Measurements from ENCODE around the gene APOBEC3F.
"Not testable (repeated sequence)": the region's sequence is repeated elsewhere in the genome, so short reads cannot be mapped to it uniquely, and the experiment has no call there.

The APOBEC3F gene

GRCh38 chr22:39021552-39022250, 19.0 kb upstream of the APOBEC3F start:
- Histone ChIP-seq H3K9ac (ENCODE audit: insufficient read length, low read depth) (peak overlapping the region; percentile 50), H3K27me3 (ENCODE audit: insufficient read depth, insufficient read length) (no peaks in the 10 kb centered on the region), H3K36me3 (ENCODE audit: insufficient read depth, insufficient read length, low read length) (peaks cover 14% of the 10 kb centered on the region), H3K4me1 (ENCODE audit: insufficient read depth, insufficient read length) (peaks cover 9% of the 10 kb centered on the region), H3K9me3 (ENCODE audit: insufficient read depth, low read length) (no peaks in the 10 kb centered on the region), H3K4me3 (ENCODE audit: insufficient read length, low read depth) (peak overlapping the region; percentile 32)
- DNase-seq (ENCODE audit: low read depth, low spot score), result no peak
- TF ChIP-seq YY1 (IDR thresholded peaks at IDR 0.05; ENCODE audit: insufficient read depth, insufficient read length) (no peak), SUZ12 (IDR thresholded peaks at IDR 0.05; ENCODE audit: extremely low read depth, insufficient read depth, insufficient read length) (no peak), ZNF274 (IDR thresholded peaks at IDR 0.05; ENCODE audit: low read depth, low read length) (no peak)

GRCh38 chr22:39024519-39025308, 15.9 kb upstream of the APOBEC3F start:
- no peak overlapping the region for H3K9ac ChIP-seq (ENCODE audit: insufficient read length, low read depth)
- no peak for TF ChIP-seq YY1 (IDR thresholded peaks at IDR 0.05; ENCODE audit: insufficient read depth, insufficient read length)
- no peak for TF ChIP-seq SUZ12 (IDR thresholded peaks at IDR 0.05; ENCODE audit: extremely low read depth, insufficient read depth, insufficient read length)
- TF ChIP-seq ZNF274 (IDR thresholded peaks at IDR 0.05; ENCODE audit: low read depth, low read length), result no peak
- no peak overlapping the region for H3K4me3 ChIP-seq (ENCODE audit: insufficient read length, low read depth)

GRCh38 chr22:39026509-39027150, 14.0 kb upstream of the APOBEC3F start:
- peaks cover 11% of the 10 kb centered on the region for H3K36me3 ChIP-seq (ENCODE audit: insufficient read depth, insufficient read length, low read length)
- DNase-seq (ENCODE audit: low read depth, low spot score), result no peak
- TF ChIP-seq SUZ12 (IDR thresholded peaks at IDR 0.05; ENCODE audit: extremely low read depth, insufficient read depth, insufficient read length), result no peak
- TF ChIP-seq ZNF274 (IDR thresholded peaks at IDR 0.05; ENCODE audit: low read depth, low read length), result no peak
- no peak for TF ChIP-seq YY1 (IDR thresholded peaks at IDR 0.05; ENCODE audit: insufficient read depth, insufficient read length)
- H3K9ac ChIP-seq (ENCODE audit: insufficient read length, low read depth), result no peak overlapping the region
- no peaks in the 10 kb centered on the region for H3K27me3 ChIP-seq (ENCODE audit: insufficient read depth, insufficient read length)
- H3K4me3 ChIP-seq (ENCODE audit: insufficient read length, low read depth), result no peak overlapping the region
- no peaks in the 10 kb centered on the region for H3K9me3 ChIP-seq (ENCODE audit: insufficient read depth, low read length)
- H3K4me1 ChIP-seq (ENCODE audit: insufficient read depth, insufficient read length), result no peaks in the 10 kb centered on the region

More at GRCh38 chr22:39024519-39025308, 15.9 kb upstream of the APOBEC3F start:
- peaks cover 11% of the 10 kb centered on the region for H3K36me3 ChIP-seq (ENCODE audit: insufficient read depth, insufficient read length, low read length)
- H3K4me1 ChIP-seq (ENCODE audit: insufficient read depth, insufficient read length), result no peaks in the 10 kb centered on the region
- H3K27me3 ChIP-seq (ENCODE audit: insufficient read depth, insufficient read length), result no peaks in the 10 kb centered on the region
- no peaks in the 10 kb centered on the region for H3K9me3 ChIP-seq (ENCODE audit: insufficient read depth, low read length)
- DNase-seq (ENCODE audit: low read depth, low spot score), result no peak

DNA sequence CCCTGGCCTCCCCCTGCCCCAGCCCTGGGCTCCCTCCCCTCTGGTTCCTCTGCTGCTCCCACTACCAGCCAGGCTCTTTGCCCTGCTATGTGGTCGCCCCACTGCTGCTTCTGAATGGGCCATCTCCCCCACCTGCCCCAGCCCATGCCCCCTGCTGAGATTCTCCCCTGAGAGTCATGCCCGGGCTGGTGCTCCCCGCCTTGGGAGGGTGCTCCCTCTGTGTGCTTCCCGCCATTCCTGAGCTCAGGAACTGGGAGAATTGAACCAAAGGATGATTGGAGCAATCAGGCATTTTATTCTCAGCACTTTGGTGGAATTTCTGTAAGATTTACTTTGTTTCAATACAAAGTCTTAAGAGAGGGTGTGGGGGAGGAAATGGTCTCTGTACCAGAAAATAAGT, 12.9 kb upstream of the APOBEC3F start:
- TF ChIP-seq SUZ12 (IDR thresholded peaks at IDR 0.05; ENCODE audit: extremely low read depth, insufficient read depth, insufficient read length), result no peak
- no peak for TF ChIP-seq YY1 (IDR thresholded peaks at IDR 0.05; ENCODE audit: insufficient read depth, insufficient read length)
- DNase-seq (ENCODE audit: low read depth, low spot score), result no peak

DNA sequence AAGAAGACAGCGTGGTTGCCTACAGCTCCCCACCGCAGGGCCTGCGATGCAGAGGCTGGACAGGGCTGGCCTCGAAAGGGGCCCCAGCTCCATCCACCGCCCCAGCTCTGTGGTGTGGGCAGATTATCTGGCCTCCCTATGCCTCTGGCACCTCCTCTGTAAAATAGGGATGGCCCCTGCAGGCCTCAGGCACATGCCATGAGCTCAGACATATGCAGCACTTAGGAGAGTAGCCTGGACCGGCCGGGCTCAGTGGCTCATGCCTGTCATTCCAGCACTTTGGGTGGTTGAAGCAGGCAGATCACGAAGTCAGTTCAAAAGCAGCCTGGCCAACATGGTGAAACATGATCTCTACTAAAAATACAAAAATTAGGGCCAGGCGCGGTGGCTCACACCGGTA, 12.4 kb upstream of the APOBEC3F start:
- H3K36me3 ChIP-seq (ENCODE audit: insufficient read depth, insufficient read length, low read length), result peaks cover 11% of the 10 kb centered on the region
- no peaks in the 10 kb centered on the region for H3K27me3 ChIP-seq (ENCODE audit: insufficient read depth, insufficient read length)
- TF ChIP-seq SUZ12 (IDR thresholded peaks at IDR 0.05; ENCODE audit: extremely low read depth, insufficient read depth, insufficient read length), result no peak
- TF ChIP-seq ZNF274 (IDR thresholded peaks at IDR 0.05; ENCODE audit: low read depth, low read length), result no peak
- no peak for TF ChIP-seq YY1 (IDR thresholded peaks at IDR 0.05; ENCODE audit: insufficient read depth, insufficient read length)
- no peaks in the 10 kb centered on the region for H3K9me3 ChIP-seq (ENCODE audit: insufficient read depth, low read length)
- H3K4me1 ChIP-seq (ENCODE audit: insufficient read depth, insufficient read length), result no peaks in the 10 kb centered on the region
- no peak for DNase-seq (ENCODE audit: low read depth, low spot score)
- no peak overlapping the region for H3K4me3 ChIP-seq (ENCODE audit: insufficient read length, low read depth)
- H3K9ac ChIP-seq (ENCODE audit: insufficient read length, low read depth), result no peak overlapping the region

More for the DNA sequence above, 12.9 kb upstream of the APOBEC3F start:
- Histone ChIP-seq H3K36me3 (ENCODE audit: insufficient read depth, insufficient read length, low read length) (peaks cover 11% of the 10 kb centered on the region), H3K27me3 (ENCODE audit: insufficient read depth, insufficient read length) (no peaks in the 10 kb centered on the region), H3K9ac (ENCODE audit: insufficient read length, low read depth) (no peak overlapping the region), H3K4me1 (ENCODE audit: insufficient read depth, insufficient read length) (no peaks in the 10 kb centered on the region), H3K9me3 (ENCODE audit: insufficient read depth, low read length) (no peaks in the 10 kb centered on the region), H3K4me3 (ENCODE audit: insufficient read length, low read depth) (no peak overlapping the region)

DNA sequence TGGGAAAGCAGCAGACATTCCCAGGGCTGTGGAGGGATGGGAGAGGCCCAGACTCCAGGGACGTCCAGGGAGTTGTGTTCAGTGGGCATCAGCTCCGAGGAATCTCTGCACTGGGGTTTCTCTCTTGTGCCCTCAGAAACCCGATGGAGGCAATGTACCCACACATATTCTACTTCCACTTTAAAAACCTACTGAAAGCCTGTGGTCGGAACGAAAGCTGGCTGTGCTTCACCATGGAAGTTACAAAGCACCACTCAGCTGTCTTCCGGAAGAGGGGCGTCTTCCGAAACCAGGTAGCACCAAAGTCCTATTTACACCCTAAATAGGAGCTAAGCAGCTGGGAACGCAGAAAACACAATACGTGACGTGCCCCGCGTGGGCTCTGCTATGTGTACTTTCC, 11.4 kb upstream of the APOBEC3F start:
- Histone ChIP-seq H3K9ac (ENCODE audit: insufficient read length, low read depth) (no peak overlapping the region), H3K27me3 (ENCODE audit: insufficient read depth, insufficient read length) (no peaks in the 10 kb centered on the region), H3K4me3 (ENCODE audit: insufficient read length, low read depth) (no peak overlapping the region), H3K9me3 (ENCODE audit: insufficient read depth, low read length) (no peaks in the 10 kb centered on the region), H3K4me1 (ENCODE audit: insufficient read depth, insufficient read length) (no peaks in the 10 kb centered on the region), H3K36me3 (ENCODE audit: insufficient read depth, insufficient read length, low read length) (peaks cover 10% of the 10 kb centered on the region)
- no peak for TF ChIP-seq SUZ12 (IDR thresholded peaks at IDR 0.05; ENCODE audit: extremely low read depth, insufficient read depth, insufficient read length)
- TF ChIP-seq YY1 (IDR thresholded peaks at IDR 0.05; ENCODE audit: insufficient read depth, insufficient read length), result no peak
- no peak for TF ChIP-seq ZNF274 (IDR thresholded peaks at IDR 0.05; ENCODE audit: low read depth, low read length)
- DNase-seq (ENCODE audit: low read depth, low spot score), result no peak

GRCh38 chr22:39030705-39031104, 10.0 kb upstream of the APOBEC3F start:
- no peak for TF ChIP-seq SUZ12 (IDR thresholded peaks at IDR 0.05; ENCODE audit: extremely low read depth, insufficient read depth, insufficient read length)
- TF ChIP-seq ZNF274 (IDR thresholded peaks at IDR 0.05; ENCODE audit: low read depth, low read length), result no peak
- TF ChIP-seq YY1 (IDR thresholded peaks at IDR 0.05; ENCODE audit: insufficient read depth, insufficient read length), result no peak
- H3K27me3 ChIP-seq (ENCODE audit: insufficient read depth, insufficient read length), result peaks cover 4% of the 10 kb centered on the region
- no peak overlapping the region for H3K4me3 ChIP-seq (ENCODE audit: insufficient read length, low read depth)
- DNase-seq (ENCODE audit: low read depth, low spot score), result no peak
- no peaks in the 10 kb centered on the region for H3K36me3 ChIP-seq (ENCODE audit: insufficient read depth, insufficient read length, low read length)
- H3K9ac ChIP-seq (ENCODE audit: insufficient read length, low read depth), result no peak overlapping the region
- H3K9me3 ChIP-seq (ENCODE audit: insufficient read depth, low read length), result no peaks in the 10 kb centered on the region
- H3K4me1 ChIP-seq (ENCODE audit: insufficient read depth, insufficient read length), result no peaks in the 10 kb centered on the region

DNA sequence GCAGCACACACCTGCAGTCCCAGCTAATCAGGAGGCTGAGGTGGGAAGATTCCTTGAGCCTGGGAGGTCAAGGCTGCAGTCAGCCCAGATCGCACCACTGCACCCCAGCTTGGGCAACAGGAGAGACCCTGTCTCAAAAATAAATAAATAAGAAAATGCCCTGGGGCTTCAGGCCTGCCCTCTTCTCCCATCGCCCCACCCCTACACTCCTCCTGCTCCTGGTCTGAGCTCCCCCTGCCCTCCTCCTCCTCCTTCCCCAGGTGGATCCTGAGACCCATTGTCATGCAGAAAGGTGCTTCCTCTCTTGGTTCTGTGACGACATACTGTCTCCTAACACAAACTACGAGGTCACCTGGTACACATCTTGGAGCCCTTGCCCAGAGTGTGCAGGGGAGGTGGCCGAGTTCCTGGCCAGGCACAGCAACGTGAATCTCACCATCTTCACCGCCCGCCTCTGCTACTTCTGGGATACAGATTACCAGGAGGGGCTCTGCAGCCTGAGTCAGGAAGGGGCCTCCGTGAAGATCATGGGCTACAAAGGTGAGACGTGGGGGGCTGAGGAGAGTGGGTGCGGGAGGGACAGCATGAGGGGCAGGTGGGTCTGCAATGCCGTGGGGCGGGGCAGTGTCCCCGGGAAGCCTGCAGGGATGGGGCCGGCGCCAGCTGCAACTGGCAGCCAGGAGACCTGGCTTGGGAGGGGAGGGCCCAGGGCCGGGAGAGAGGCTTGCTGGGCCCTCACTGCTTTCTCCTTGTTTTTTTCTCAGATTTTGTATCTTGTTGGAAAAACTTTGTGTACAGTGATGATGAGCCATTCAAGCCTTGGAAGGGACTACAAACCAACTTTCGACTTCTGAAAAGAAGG, 9.0 kb upstream of the APOBEC3F start:
- not testable (repeated sequence) for H3K36me3 ChIP-seq (ENCODE audit: insufficient read depth, insufficient read length, low read length); H3K9me3 ChIP-seq (ENCODE audit: insufficient read depth, low read length); DNase-seq (ENCODE audit: low read depth, low spot score); H3K4me3 ChIP-seq (ENCODE audit: insufficient read length, low read depth); H3K27me3 ChIP-seq (ENCODE audit: insufficient read depth, insufficient read length); H3K4me1 ChIP-seq (ENCODE audit: insufficient read depth, insufficient read length)
- H3K9ac ChIP-seq (ENCODE audit: insufficient read length, low read depth), result peak overlapping the region; percentile 50

- H3K36me3 ChIP-seq (ENCODE audit: insufficient read depth, insufficient read length, low read length); H3K27me3 ChIP-seq (ENCODE audit: insufficient read depth, insufficient read length); H3K4me1 ChIP-seq (ENCODE audit: insufficient read depth, insufficient read length); H3K4me3 ChIP-seq (ENCODE audit: insufficient read length, low read depth); H3K9me3 ChIP-seq (ENCODE audit: insufficient read depth, low read length); H3K9ac ChIP-seq (ENCODE audit: insufficient read length, low read depth); DNase-seq (ENCODE audit: low read depth, low spot score): not testable (repeated sequence)
These were observed 3.6 kb upstream of the APOBEC3F start for GRCh38 chr22:39037071-39037470.

Data from NT2/D1 (cell line).